H54 (cell line): ENCODE measurements around the gene TTC39A.

Source experiments
- DNase-seq: peaks from one replicate; pipeline ENCODE4 v3.0.0; 2011; ENCODE audit warnings: low spot score, mixed read lengths; ENCODE audit not compliant: insufficient read length
- FAIRE-seq: peaks from 3 replicates; lab custom pipeline; 2011; peaks lifted over from hg19 to GRCh38; lab: Jason Lieb, UNC
- POLR2A ChIP-seq: IDR thresholded peaks from 2 replicates; pipeline ENCODE4 v1.6.1; 2011; ENCODE audit warnings: low read depth, mild to moderate bottlenecking, low read length

Gene TTC39A

GRCh38 chr1:51242546-51242945 is 87.8 kb downstream of the TTC39A start:
- no peak for DNase-seq
- TF ChIP-seq POLR2A, result no peak
- FAIRE-seq, result peak; percentile 75

DNA sequence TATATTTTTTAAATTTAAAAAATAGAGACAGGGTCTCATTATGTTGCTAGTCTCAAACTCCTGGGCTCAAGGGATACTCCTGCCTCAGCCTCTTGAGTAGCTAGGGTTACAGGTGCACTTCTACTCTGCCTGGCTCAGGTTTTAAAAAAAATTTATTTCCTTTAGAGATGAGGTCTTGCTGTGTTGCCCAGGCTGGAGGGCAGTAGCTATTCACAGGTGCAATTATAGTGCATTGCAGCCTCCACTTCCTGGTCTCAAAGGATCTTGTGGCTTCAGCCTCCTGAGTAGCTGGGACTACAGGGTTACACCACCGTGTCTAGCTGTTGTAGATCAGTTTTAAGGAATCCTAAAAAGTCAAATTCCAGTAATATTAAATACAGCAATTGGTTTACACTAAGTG is 89.2 kb downstream of the TTC39A start:
- FAIRE-seq (no peak), DNase-seq (no peak)
- TF ChIP-seq POLR2A, result no peak

DNA sequence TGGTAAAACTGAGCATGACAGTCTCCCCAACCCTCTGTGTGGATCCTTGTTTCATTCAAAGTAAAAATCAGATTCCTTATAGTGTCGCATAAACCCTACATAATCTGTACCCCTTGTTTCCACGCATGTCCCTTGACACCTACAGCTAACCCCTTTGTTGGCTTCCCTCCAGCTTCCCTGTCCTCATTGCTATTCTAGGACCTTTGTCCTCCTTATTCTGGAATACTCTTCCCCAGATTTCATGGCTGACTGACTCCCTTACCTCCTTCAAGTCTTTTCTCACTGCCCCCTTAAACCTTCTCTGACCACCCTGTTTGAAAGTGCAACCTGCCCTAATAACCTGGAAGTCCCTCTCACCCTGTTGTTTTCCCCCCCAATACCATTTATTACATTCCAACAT is 90.3 kb downstream of the TTC39A start:
- FAIRE-seq (no peak), DNase-seq (no peak)
- no peak for TF ChIP-seq POLR2A

DNA sequence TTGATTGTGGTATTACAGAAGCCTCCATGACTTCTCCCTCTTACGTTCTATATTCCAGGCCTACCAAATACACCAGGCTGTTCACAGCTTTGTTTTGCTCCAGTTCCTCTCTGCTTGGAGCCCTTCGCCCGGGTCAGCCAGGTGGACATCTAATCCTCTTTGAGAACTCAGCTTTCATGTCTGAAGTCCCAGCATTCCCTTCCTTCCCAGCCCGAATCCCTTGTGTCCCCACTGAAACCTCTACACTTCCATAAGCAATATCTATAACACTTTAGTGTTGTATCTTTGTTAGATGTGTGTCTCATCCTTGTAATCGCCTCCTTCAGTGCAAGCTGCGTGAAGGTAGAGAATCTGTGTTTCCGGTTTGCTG is 92.3 kb downstream of the TTC39A start:
- no peak for TF ChIP-seq POLR2A
- no peak for DNase-seq
- no peak for FAIRE-seq

GRCh38 chr1:51237351-51238033 is 92.9 kb downstream of the TTC39A start:
- FAIRE-seq (no peak), DNase-seq (no peak)
- no peak for TF ChIP-seq POLR2A
